NCI-H2227 treated with DMSO at 0.1 percent for 48 hours (cell line): Measurements from ENCODE around the gene COL3A1.

Source experiments
- DNase-seq: peaks from one replicate; lab custom pipeline; 2025; lab: John Stamatoyannopoulos, UW

The COL3A1 gene

DNA sequence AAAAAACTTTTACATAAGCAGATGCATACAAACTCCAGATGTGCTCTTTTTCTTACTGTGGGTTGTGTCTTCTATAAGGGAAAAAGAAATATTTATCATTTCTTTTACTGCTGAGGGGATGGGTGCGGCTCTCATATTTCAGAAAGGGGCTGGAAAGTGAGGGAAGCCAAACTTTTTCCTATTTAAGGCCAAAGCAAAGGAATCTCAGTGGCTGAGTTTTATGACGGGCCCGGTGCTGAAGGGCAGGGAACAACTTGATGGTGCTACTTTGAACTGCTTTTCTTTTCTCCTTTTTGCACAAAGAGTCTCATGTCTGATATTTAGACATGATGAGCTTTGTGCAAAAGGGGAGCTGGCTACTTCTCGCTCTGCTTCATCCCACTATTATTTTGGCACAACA, at the start of gene COL3A1:
Gene COL3A1 (plus strand): TSS at position 210 of the 400 bp plus-strand sequence. CDS start 117 bp downstream, at position 327.
- DNase-seq: no peak

DNA sequence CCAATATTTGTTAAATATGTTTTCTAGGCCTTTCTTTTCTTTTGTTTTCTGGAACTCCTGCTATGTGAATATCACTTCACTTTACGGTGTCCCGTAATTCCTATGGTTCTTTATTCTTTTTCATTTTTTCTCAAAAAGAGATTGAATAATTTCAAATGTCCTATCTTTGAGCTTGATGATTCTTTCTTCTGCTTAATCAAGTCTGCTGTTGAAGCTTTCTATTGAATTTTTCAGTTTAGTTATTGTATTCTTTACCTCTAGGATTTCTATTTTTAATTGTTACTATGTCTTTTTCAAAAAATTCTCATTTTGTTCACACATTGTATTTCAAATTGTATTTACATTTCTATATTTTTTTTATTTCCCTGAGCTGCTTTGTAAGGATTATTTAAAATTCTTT, 45.5 kb upstream of the COL3A1 start:
- DNase-seq: no peak

DNA sequence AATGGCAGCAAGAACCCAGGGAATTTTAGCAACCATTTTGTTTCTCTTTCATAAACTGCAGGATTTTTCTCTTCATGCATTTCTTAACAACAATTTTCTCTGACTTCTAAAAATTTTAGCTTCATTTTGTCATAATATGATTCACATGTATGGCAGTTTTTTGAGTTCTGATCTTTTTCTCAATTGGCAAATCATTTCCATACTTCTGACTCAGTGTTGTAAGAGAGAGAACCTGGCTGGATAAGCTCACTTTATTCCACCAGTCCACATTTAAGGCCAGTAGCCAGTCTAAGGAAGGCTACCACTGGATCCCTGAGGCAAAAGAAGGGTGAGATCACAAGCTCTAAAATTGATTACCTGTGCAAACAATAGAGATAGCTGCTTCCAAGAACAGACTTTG, 42.8 kb upstream of the COL3A1 start:
- DNase-seq: no peak

- DNase-seq: no peak
Observed at GRCh38 chr2:188937228-188938220, 36.6 kb upstream of the COL3A1 start.

GRCh38 chr2:188940171-188940570, 34.0 kb upstream of the COL3A1 start:
- peak; percentile 44 for DNase-seq

DNA sequence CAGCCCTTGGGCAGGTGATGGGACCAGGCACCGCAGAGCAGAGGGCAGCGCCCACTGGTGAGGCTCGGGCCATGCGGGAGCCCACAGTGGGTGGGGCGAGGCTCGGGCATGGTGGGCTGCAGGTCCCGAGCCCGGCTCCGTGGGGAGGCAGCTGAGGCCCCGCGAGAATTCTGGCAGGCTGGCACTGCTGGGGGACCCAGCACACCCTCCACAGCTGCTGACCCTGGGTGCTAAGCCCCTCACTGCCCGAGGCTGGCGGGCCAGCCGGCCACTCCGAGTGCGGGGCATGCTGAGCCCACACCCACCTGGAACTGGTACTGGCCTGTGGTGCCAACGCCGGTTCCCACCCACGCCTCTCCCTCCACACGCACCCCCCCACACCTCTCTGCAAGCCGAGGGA, 29.7 kb upstream of the COL3A1 start:
- no peak for DNase-seq

DNA sequence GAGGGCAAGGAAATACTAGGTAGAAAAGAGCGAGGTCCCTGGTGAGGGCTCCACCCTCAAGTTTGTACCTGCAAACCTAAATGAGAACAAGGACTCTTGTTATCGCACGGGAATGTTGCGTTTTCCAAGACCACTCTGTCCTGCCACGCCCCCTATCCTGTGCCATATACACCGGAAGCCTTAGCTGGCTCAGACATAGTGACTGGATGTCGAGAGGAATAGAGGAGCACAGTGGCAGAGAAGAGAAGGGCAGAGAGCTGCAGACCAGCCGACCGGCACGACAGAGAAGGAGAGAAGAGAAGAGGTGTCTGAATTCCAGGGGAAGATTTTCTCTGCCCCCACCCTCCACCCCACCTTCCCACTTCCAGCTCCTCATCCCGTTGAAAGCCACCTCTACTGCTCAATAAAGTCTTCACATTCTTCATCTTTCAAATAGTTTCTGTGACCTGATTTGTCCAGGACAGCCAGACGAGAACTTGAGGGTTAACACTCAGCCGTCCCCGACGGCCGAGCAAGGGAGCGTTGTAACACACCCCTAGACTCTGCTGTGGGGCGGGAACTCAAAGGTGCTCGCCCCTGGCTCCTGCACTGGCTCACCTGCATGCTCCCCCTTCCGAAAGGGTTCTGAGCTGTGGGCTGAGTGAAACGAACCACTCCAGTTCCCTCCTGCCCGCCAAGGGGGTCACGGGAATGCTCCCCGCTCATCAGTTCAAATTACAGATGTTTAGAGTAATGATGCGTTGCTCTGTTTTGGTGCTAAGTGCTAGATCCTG, 24.9 kb upstream of the COL3A1 start:
- DNase-seq: peak; percentile 28

DNA sequence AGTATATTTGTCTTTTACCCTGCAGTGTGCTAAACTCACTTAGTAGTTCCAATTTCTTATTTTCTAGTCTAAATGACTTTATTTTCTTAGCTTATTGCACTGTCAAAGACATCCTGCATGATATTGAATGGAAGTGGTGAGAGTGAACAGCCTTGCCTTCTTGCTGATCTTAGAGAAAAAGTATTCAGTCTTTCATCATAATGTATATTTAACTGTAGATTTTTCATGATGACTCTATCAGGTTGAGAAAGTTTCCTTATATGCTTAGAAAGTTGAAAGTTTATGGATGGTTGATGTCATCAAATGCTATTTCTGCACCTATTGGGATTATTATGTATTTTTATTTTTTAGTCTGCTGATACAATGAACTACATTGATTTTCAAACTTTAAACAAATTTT, 21.3 kb upstream of the COL3A1 start:
- DNase-seq: no peak

DNA sequence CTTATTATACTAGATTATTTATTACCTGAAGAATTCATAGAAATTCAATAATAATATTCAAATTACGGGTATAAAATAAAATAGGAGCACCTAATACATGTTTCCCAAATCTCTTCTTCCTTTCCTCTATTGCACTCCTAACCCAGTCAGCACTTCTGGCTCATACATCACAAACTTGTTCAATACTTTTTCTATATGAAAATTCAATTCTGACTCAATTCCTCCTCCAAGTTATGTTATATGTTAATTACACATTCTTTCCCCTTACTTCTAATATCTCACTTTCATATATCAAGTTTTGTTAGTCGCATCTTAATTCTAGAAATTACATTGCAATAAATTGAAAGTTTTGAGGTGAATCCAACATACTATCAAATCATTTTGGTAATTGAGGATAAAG, 17.9 kb upstream of the COL3A1 start:
- DNase-seq: no peak

GRCh38 chr2:188956961-188957360, 17.2 kb upstream of the COL3A1 start:
- DNase-seq: no peak

GRCh38 chr2:188957646-188958045, 16.5 kb upstream of the COL3A1 start:
- no peak for DNase-seq

GRCh38 chr2:188963741-188964140, 10.4 kb upstream of the COL3A1 start:
- DNase-seq: no peak

- no peak for DNase-seq
Observed at GRCh38 chr2:188964976-188965546, 9.1 kb upstream of the COL3A1 start.

DNA sequence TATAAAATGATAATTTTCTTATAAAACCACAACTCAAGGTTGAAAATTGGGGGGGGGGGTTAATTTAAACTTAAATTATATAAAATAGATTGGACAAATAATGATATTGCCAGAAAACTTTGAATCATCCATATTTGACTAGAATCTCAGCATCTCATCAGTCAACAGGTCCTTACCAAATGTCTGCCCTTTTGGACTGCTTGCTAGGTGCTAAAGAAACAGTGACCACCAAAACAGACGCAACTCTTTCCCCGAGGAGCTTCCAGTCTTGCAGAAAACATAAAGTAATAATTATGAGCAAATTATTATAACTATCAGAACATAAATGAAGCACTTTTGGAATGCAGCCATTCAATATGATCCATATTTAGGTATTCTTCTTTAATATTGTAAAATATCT, 8.6 kb upstream of the COL3A1 start:
- DNase-seq: no peak

DNA sequence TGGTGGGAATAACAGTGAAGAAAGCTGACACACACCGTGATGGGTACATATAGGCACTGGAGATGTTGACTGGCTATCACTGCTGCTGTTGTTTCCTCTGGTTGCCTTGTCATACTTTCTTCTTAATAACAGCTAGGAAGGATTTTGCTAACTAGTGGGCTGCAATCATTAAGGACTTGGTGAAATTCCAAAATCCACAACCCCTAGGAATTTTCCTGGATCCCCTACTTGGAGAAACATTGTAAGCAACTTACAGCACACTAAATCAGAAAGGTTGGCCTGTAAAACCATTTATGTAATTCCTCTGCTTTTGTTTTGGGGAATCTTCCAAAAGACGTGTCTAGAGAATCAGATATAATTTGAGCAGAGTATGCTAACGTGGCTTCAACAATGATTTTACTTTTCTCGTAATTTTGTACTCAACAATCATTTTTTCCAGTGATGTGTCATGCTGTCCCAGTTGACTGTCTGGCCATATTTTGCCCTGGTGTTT, 8.0 kb upstream of the COL3A1 start:
- DNase-seq: no peak

GRCh38 chr2:188966728-188967440, 7.3 kb upstream of the COL3A1 start:
- DNase-seq: no peak

DNA sequence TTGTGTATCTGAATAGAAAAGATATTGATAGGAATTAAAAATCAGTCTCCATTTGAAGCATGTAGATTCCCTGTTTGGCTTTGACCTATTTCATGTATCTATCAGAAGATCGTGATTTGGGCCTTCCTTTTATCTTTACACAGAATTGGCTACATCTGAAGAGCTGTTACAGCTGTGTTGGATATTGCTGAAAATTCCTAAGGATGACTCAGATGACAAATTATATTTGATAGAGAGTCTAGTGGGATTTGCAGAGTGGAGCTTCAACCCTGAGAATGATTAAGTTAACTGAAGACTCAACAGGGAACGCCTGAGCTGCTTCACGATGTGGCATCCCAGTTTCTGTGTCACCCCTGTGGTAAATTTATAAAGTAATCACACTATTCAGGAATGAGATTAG, 4.9 kb upstream of the COL3A1 start:
- no peak for DNase-seq

- DNase-seq: no peak
Observed at GRCh38 chr2:188969651-188970050, 4.5 kb upstream of the COL3A1 start.

- DNase-seq: no peak
Observed at GRCh38 chr2:188970211-188970610, 4.0 kb upstream of the COL3A1 start.

DNA sequence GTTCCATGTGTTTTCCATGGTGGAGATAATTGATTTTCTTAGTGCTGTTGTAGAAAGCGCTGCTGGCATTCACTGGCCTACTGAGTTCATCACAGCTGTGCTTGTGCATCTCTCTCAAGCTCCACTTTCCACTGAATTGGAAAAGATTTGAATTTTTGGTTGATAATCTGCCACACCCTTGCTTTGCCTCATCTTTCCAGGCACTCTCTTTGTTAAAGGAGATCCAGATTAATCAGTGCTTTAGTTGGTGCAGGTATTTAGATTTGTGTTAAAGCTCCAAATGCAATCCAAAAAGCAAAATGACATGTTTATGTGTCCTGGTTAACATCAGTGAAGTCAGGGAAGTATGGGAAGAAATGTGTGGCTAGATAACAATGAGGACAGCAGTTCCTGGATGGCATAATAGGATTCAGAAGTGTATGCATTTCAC, 2.7 kb upstream of the COL3A1 start:
- no peak for DNase-seq

GRCh38 chr2:188973641-188974040, 532 bp upstream of the COL3A1 start:
- no peak for DNase-seq
